Activated gamma-delta T cell (primary cell): ENCODE measurements around the gene HTR1D.

Experiments
- DNase-seq: peaks from one replicate; lab custom pipeline; 2025; lab: John Stamatoyannopoulos, UW

Gene HTR1D

DNA sequence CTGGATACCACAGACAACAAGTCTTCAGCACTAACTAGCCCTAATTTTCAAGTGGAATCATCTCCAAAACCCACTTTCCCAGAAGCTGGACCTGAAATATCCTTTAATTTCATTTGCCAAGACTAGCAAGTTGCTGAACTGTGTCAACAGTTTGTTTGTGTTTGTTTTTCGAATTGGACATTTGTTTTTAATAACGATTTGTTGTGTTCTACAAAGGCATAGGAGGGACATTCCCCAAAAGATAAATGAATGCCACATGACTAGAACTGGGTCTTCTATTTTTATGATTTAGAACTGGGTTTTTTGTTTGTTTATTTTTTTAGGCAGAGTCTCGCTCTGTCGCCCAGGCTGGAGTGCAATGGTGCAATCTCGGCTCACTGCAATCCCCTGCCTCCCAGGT, 66.6 kb downstream of the HTR1D start:
- DNase-seq: no peak

DNA sequence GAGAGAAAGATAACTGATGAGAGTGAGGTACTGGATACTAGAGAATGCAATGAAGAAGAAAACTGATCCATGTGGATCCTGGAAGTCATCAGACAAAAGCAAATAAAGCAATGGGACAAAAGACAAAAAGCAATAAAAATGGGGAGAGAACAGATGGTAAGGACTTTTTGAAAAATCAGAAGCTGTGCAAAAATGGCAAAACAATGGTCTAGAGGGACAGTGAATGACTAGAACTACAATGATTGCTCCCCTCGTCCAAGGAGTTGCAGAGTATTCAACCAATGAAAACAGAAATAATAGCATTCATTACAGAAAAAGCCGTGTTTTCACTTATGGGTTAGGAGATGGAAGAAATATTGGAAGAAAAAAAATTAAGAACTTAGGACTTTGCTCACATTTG, 67.2 kb downstream of the HTR1D start:
- DNase-seq: no peak

DNA sequence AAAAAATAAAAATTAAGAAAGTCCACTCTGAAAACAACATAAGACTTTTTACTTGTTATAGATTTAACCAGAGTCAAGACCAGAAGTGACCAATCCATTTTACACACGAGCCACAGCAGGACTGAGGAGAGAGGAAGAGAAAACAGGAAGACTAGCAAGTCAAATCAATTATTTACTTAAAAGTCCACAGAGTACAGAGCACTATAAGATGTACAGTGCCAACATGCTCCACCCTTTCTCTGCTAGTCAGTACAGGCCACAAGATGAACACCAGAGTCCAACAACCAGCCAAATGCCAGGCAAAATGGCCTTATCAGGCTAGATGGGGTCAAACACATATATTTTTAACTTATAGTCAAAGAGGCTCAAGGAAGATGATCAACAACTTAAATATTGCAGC, 68.2 kb downstream of the HTR1D start:
- no peak for DNase-seq

DNA sequence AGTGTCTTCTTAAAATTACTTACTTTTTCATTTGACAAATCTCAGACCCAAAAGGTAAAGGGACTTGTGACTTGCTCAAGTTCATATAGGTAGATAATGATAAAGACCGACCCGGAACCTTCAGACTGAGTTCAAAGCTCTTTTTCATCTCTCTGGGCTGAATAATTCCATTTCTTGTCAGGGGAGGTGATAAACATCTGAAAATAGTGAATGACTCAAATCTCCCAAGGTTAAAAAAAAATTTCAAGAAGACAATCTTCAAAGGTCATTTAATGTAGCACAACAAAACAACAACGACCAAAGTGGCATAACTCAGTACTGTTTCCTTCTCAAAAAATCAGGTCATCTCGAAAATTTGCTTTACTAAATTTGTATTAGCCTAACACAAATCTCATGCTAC, 69.2 kb downstream of the HTR1D start:
- DNase-seq: no peak
